D721Med (cell line): ENCODE results near the gene CRYBA1.
"Not testable (repeated sequence)": the region's sequence is repeated elsewhere in the genome, so short reads cannot be mapped to it uniquely, and the experiment has no call there.

ENCODE experiments used
- DNase-seq: peaks from one replicate; pipeline ENCODE4 v3.0.0; 2011; ENCODE audit warnings: low spot score; ENCODE audit not compliant: insufficient read length
- FAIRE-seq: peaks from 2 replicates; lab custom pipeline; 2011; peaks lifted over from hg19 to GRCh38; lab: Jason Lieb, UNC
- TF ChIP-seq, protein P1 (sequence below): IDR thresholded peaks from 2 replicates; pipeline ENCODE4 v1.5.1; 2012; ENCODE audit warnings: mild to moderate bottlenecking, control low read depth; ENCODE audit not compliant: insufficient read depth; ENCODE audit errors: missing control alignments

The CRYBA1 gene

DNA sequence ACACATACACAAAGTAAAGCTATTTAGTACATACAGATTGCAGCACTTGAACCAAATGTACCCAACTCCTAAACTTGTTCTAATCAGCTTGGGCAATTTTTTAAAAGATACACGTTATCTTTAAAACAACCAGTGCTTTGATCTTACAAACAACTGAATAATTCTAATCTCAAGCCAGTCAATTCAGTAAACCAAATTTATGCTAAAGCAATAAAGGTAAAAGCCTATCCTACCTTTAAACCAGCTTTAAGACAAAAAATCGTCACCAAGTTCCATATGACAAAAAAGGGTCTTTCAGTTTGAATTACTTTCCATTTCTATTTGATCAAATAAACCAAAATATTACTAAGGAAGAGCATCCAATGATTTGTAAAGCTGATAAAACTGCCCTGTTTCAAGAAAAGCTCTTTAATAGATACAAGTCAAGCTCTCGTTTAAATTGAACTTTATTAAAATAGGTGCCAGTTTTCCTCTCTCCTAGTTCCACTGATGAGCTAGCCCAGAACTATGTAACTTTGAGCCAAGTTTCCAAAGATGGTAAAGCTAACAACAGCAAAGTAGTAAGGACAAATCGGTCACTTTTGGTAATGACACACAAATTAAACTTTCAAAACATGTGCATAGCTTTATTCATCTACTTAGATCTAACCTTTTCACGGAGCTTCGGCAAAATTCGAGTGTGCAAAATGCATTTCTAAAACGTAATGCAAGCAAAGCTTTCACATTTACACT is 10.2 kb downstream of the CRYBA1 start:
- TF ChIP-seq, protein P1, sequence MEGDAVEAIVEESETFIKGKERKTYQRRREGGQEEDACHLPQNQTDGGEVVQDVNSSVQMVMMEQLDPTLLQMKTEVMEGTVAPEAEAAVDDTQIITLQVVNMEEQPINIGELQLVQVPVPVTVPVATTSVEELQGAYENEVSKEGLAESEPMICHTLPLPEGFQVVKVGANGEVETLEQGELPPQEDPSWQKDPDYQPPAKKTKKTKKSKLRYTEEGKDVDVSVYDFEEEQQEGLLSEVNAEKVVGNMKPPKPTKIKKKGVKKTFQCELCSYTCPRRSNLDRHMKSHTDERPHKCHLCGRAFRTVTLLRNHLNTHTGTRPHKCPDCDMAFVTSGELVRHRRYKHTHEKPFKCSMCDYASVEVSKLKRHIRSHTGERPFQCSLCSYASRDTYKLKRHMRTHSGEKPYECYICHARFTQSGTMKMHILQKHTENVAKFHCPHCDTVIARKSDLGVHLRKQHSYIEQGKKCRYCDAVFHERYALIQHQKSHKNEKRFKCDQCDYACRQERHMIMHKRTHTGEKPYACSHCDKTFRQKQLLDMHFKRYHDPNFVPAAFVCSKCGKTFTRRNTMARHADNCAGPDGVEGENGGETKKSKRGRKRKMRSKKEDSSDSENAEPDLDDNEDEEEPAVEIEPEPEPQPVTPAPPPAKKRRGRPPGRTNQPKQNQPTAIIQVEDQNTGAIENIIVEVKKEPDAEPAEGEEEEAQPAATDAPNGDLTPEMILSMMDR: no peak
- FAIRE-seq (no peak), DNase-seq (no peak)

DNA sequence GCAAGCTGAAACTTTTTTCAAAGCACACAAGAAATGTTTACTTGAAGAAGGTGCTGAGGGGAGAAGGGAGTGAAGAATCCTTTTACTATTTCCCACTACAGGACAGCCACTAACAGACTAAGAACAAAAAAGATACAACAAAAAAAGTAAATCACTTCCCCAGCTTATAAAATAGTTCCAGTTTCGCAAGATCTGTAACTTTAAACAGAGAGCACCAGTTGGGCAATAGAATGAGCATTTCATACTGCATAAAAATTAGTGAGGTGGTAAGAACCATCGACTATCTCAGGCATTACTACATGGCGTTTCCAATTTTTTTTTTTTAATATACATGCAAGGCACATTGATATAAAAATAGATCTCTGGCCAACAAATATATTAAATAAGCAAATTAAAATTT is 11.1 kb downstream of the CRYBA1 start:
- FAIRE-seq (no peak), DNase-seq (no peak)
- TF ChIP-seq, protein P1: no peak

DNA sequence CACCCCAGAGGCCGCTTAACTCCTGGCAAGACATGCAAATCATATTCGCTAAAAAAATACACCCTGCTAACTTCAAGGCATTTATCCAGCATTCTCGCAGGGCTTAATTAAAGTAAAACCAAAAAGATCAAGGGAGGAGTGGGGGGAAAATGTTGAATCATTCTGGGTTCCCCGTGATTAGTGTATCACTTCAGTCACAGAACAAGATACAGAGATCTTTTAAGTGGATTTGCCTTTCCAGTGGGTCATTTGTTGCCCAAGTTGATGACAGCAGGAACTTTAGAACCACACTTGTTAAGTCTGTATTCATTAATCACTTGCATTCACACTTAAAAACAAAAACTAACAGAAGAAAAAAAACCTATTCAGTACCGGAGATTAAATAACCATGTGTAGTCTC is 17.3 kb downstream of the CRYBA1 start:
- TF ChIP-seq, protein P1: no peak
- FAIRE-seq (no peak), DNase-seq (no peak)

DNA sequence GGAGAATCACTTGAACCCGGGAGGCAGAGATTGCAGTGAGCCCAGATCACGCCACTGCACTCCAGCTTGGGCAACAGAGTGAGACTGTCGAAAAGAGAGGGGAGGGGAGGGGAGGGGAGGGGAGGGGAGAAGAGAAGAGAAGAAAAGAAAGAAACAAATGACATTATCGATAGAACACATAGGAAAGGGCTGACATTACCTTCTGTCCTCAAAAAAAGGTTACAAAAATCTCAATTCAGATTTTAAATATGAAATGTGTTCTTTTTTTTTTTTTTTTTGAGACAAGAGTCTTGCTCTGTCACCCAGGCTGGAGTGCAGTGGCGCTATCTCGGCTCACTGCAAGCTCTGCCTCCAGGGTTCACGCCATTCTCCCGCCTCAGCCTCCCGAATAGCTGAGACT is 25.3 kb downstream of the CRYBA1 start:
- not testable (repeated sequence) for FAIRE-seq, DNase-seq

DNA sequence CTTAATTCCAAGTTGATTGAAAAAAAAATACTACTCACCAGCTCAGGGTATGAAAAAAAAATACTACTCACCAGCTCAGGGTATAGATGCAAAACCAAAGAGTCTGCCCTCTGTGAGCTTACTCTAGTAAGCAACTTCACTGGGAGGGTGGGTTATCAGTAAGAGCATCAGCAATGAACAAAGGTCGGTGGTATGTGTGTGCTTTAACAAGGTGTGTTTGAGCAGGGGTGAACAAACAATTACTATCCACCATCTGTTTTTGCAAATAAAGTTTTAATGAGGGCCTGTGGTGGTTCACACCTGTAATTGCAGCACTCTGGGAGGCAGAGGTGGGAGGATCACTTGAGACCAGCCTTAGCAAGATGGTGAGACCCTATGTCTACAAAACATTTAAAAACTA is 27.3 kb downstream of the CRYBA1 start:
- DNase-seq (no peak), FAIRE-seq (no peak)
- TF ChIP-seq, protein P1: no peak

DNA sequence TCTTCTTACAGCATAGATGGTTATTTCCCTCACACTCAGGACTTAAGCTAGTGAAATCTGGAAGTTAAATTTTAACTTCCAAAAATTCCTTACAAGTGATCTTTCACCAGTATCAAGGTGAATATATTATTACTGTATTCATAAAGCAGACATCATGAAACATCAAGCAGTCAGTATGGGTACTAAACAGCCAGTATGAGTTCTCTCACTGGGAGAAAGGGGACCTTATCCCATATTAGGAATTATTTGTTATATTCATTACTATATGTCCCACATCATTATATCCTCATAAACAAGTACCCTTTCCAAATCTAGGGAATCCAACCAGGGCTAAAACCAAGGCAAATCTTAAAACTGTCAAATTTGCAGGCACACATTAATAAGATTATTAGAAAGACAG is 32.0 kb downstream of the CRYBA1 start:
- no peak for DNase-seq
- FAIRE-seq: no peak
- TF ChIP-seq, protein P1: no peak

DNA sequence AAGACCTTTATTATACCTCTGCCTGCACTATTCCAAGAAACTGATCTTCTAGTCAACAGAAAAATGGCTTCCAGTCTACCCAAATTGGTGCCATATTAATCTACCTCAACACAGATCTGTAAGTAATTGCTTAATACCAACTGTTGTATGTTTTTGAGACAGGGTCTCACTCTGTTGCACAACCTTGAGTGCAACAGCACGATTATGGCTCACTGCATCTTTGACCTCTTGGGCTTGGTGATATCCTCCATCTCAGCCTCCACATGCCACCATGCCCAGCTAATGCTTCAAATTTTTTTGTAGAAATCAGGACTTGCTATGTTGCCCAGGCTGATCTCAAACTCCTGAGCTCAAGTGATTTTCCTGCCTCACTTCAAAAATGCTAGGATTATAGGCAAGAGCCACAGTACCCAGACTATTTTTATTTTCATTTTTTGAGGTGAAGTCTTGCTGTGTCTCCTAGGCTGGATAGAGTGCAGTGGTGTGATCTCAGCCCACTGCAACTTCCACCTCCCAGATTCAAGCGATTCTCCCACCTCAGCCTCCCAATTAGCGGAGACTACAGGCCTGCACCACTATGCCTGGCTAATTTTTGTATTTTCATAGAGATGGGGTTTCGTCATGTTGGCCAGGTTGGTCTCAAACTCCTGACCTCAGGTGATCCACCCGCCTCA is 32.9 kb downstream of the CRYBA1 start:
- TF ChIP-seq, protein P1: no peak
- FAIRE-seq (no peak), DNase-seq (no peak)
